Measurements from ENCODE around the gene CEPT1. TPM values are rescaled to one million over a fixed set of nuclear protein-coding genes. Genes with fewer than 3 reads are reported as not detected.

CEPT1 gene
- polyA plus RNA-seq, 1 donor from 2014 or later, result 49.1 TPM

GRCh38 chr1:111140680-111140967, 601 bp downstream of the CEPT1 start:
- peaks cover 47% of the 10 kb centered on the region for H3K79me2 ChIP-seq (replicated peaks; ENCODE audit: insufficient read depth, low read length)
- H3K27ac ChIP-seq (ENCODE audit: low read length), result peak overlapping the region; percentile 92
- H3K36me3 ChIP-seq (ENCODE audit: insufficient read depth, low read length), result no peaks in the 10 kb centered on the region
- peak overlapping the region; percentile 79 for H3K4me2 ChIP-seq (ENCODE audit: low read length)
- H3K4me3 ChIP-seq (ENCODE audit: low read length), result peak overlapping the region; percentile 97
- no peaks in the 10 kb centered on the region for H4K20me1 ChIP-seq (ENCODE audit: insufficient read depth)
- no peaks in the 10 kb centered on the region for H3K27me3 ChIP-seq (ENCODE audit: insufficient read depth, low read depth, low read length)
- no peaks in the 10 kb centered on the region for H3F3A ChIP-seq (ENCODE audit: insufficient read depth, low read length, poor library complexity, severe bottlenecking)
- TF ChIP-seq RAD21 (conservative IDR thresholded peaks at IDR 0.05) (no peak), EZH2 (IDR thresholded peaks at IDR 0.05; ENCODE audit: borderline replicate concordance, insufficient read depth, low read length, poor library complexity, severe bottlenecking) (no peak), MXI1 (conservative IDR thresholded peaks at IDR 0.05; ENCODE audit: poor library complexity, severe bottlenecking) (no peak), REST (IDR thresholded peaks at IDR 0.05; ENCODE audit: borderline replicate concordance) (no peak), POLR2AphosphoS5 (IDR thresholded peaks at IDR 0.05) (no peak), TAF1 (IDR thresholded peaks at IDR 0.05; ENCODE audit: low read depth) (no peak), CTCF (IDR thresholded peaks at IDR 0.05; ENCODE audit: poor library complexity, severe bottlenecking) (no peak), EP300 (conservative IDR thresholded peaks at IDR 0.05; ENCODE audit: poor library complexity, severe bottlenecking) (no peak)
- H3K9me2 ChIP-seq (ENCODE audit: insufficient read depth, low read length), result no peaks in the 10 kb centered on the region
- H3K9me3 ChIP-seq (ENCODE audit: low read length), result no peaks in the 10 kb centered on the region
- peak overlapping the region; percentile 97 for H2AFZ ChIP-seq (ENCODE audit: low read depth, low read length)
- peak overlapping the region; percentile 90 for H3K9ac ChIP-seq (ENCODE audit: low read length)

DNA sequence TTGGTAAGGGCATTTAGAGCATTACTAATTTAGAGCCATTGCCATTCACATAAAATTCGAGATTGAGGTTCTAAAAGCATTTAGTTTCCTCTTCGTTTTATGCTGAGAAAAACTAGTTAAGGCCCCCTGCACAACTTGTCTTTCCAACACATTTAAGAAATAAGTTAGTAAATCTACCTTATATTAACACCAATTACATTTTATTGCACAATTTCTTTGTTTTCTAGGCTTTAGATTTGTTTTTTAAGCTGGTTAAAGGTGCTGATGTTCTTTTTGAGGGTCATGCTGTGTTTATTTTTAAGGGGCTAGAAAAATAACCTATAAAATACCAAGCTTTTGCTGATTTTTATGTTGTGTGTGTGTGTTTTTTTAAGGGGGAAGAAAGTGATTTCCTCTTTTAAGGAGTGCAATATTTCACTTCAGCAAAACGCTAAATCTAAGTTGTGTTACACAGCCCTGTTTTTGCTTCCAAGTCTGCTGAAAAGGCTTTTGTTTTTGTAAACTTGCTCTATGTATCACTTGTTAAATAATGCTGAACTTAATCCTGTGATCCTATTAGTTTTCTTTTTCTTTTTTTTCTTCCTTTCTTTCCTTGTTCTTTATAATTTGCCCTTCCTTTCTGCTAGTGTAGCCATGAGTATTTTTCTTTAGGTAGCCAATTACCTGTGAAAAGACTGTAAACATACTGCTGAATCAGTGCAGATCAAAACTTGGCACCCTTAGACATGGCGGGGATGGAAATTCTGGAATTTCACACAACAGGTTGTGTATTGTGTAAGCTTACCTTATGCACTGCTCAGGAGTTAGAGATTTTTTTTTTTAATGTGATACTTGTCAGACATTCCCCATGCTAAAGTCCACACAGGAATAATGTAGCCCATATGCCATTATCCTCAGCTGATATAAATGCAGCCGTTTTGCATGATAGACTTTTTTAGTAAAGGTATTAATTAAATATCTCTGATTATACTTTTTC, 1.5 kb downstream of the CEPT1 start:
- H3F3A ChIP-seq (ENCODE audit: insufficient read depth, low read length, poor library complexity, severe bottlenecking), result no peaks in the 10 kb centered on the region
- H3K9ac ChIP-seq (ENCODE audit: low read length), result peak overlapping the region; percentile 90
- H2AFZ ChIP-seq (ENCODE audit: low read depth, low read length), result no peak overlapping the region
- H4K20me1 ChIP-seq (ENCODE audit: insufficient read depth), result no peaks in the 10 kb centered on the region
- H3K4me2 ChIP-seq (ENCODE audit: low read length), result peak overlapping the region; percentile 79
- no peaks in the 10 kb centered on the region for H3K27me3 ChIP-seq (ENCODE audit: insufficient read depth, low read depth, low read length)
- no peaks in the 10 kb centered on the region for H3K9me2 ChIP-seq (ENCODE audit: insufficient read depth, low read length)
- TF ChIP-seq REST (IDR thresholded peaks at IDR 0.05; ENCODE audit: borderline replicate concordance) (no peak), POLR2AphosphoS5 (IDR thresholded peaks at IDR 0.05) (no peak), SMC3 (conservative IDR thresholded peaks at IDR 0.05; ENCODE audit: poor library complexity) (no peak), TAF1 (IDR thresholded peaks at IDR 0.05; ENCODE audit: low read depth) (no peak), MXI1 (conservative IDR thresholded peaks at IDR 0.05; ENCODE audit: poor library complexity, severe bottlenecking) (no peak), EP300 (conservative IDR thresholded peaks at IDR 0.05; ENCODE audit: poor library complexity, severe bottlenecking) (no peak), CTCF (IDR thresholded peaks at IDR 0.05; ENCODE audit: poor library complexity, severe bottlenecking) (no peak), EZH2 (IDR thresholded peaks at IDR 0.05; ENCODE audit: borderline replicate concordance, insufficient read depth, low read length, poor library complexity, severe bottlenecking) (no peak), RAD21 (conservative IDR thresholded peaks at IDR 0.05) (no peak)
- peaks cover 57% of the 10 kb centered on the region for H3K79me2 ChIP-seq (replicated peaks; ENCODE audit: insufficient read depth, low read length)
- no peak overlapping the region for H3K27ac ChIP-seq (ENCODE audit: low read length)
- peak overlapping the region; percentile 97 for H3K4me3 ChIP-seq (ENCODE audit: low read length)
- H3K36me3 ChIP-seq (ENCODE audit: insufficient read depth, low read length), result no peaks in the 10 kb centered on the region
- no peaks in the 10 kb centered on the region for H3K9me3 ChIP-seq (ENCODE audit: low read length)
